ENCODE results near the gene ZNF740. TPM values are rescaled to one million over a fixed set of nuclear protein-coding genes. Genes with fewer than 3 reads are reported as not detected.

The ZNF740 gene
- polyA plus RNA-seq, 1 donor from 2014 or later: 24.3 TPM

- Histone ChIP-seq H3K9ac (ENCODE audit: low read length) (no peak overlapping the region), H3K9me3 (ENCODE audit: low read length) (no peaks in the 10 kb centered on the region), H3K4me2 (ENCODE audit: low read length) (no peak overlapping the region), H3K79me2 (replicated peaks; ENCODE audit: insufficient read depth, low read length) (no peaks in the 10 kb centered on the region), H4K20me1 (ENCODE audit: insufficient read depth) (no peaks in the 10 kb centered on the region), H3K4me3 (ENCODE audit: low read length) (no peak overlapping the region), H3F3A (ENCODE audit: insufficient read depth, low read length, poor library complexity, severe bottlenecking) (no peaks in the 10 kb centered on the region), H2AFZ (ENCODE audit: low read depth, low read length) (no peak overlapping the region), H3K36me3 (ENCODE audit: insufficient read depth, low read length) (no peaks in the 10 kb centered on the region), H3K27me3 (ENCODE audit: insufficient read depth, low read depth, low read length) (peaks cover 18% of the 10 kb centered on the region), H3K27ac (ENCODE audit: low read length) (no peak overlapping the region), H3K9me2 (ENCODE audit: insufficient read depth, low read length) (no peaks in the 10 kb centered on the region)
- TF ChIP-seq TAF1 (IDR thresholded peaks at IDR 0.05; ENCODE audit: low read depth) (no peak), MXI1 (conservative IDR thresholded peaks at IDR 0.05; ENCODE audit: poor library complexity, severe bottlenecking) (no peak), CTCF (IDR thresholded peaks at IDR 0.05; ENCODE audit: poor library complexity, severe bottlenecking) (no peak), EP300 (conservative IDR thresholded peaks at IDR 0.05; ENCODE audit: poor library complexity, severe bottlenecking) (no peak), SMC3 (conservative IDR thresholded peaks at IDR 0.05; ENCODE audit: poor library complexity) (no peak), REST (IDR thresholded peaks at IDR 0.05; ENCODE audit: borderline replicate concordance) (no peak), EZH2 (IDR thresholded peaks at IDR 0.05; ENCODE audit: borderline replicate concordance, insufficient read depth, low read length, poor library complexity, severe bottlenecking) (no peak), POLR2AphosphoS5 (IDR thresholded peaks at IDR 0.05) (no peak), RAD21 (conservative IDR thresholded peaks at IDR 0.05) (no peak)
These were observed 18.1 kb downstream of the ZNF740 start for GRCh38 chr12:53198486-53199110.

- no peaks in the 10 kb centered on the region for H3K36me3 ChIP-seq (ENCODE audit: insufficient read depth, low read length)
- H3K79me2 ChIP-seq (replicated peaks; ENCODE audit: insufficient read depth, low read length): no peaks in the 10 kb centered on the region
- H4K20me1 ChIP-seq (ENCODE audit: insufficient read depth): no peaks in the 10 kb centered on the region
- peaks cover 18% of the 10 kb centered on the region for H3K27me3 ChIP-seq (ENCODE audit: insufficient read depth, low read depth, low read length)
- TF ChIP-seq CTCF (IDR thresholded peaks at IDR 0.05; ENCODE audit: poor library complexity, severe bottlenecking) (no peak), RAD21 (conservative IDR thresholded peaks at IDR 0.05) (no peak), POLR2AphosphoS5 (IDR thresholded peaks at IDR 0.05) (no peak), TAF1 (IDR thresholded peaks at IDR 0.05; ENCODE audit: low read depth) (no peak), MXI1 (conservative IDR thresholded peaks at IDR 0.05; ENCODE audit: poor library complexity, severe bottlenecking) (no peak), EP300 (conservative IDR thresholded peaks at IDR 0.05; ENCODE audit: poor library complexity, severe bottlenecking) (no peak), SMC3 (conservative IDR thresholded peaks at IDR 0.05; ENCODE audit: poor library complexity) (no peak), REST (IDR thresholded peaks at IDR 0.05; ENCODE audit: borderline replicate concordance) (no peak), EZH2 (IDR thresholded peaks at IDR 0.05; ENCODE audit: borderline replicate concordance, insufficient read depth, low read length, poor library complexity, severe bottlenecking) (no peak)
- no peaks in the 10 kb centered on the region for H3K9me3 ChIP-seq (ENCODE audit: low read length)
- H3K4me2 ChIP-seq (ENCODE audit: low read length): no peak overlapping the region
- no peak overlapping the region for H2AFZ ChIP-seq (ENCODE audit: low read depth, low read length)
- no peak overlapping the region for H3K27ac ChIP-seq (ENCODE audit: low read length)
- no peaks in the 10 kb centered on the region for H3K9me2 ChIP-seq (ENCODE audit: insufficient read depth, low read length)
- no peak overlapping the region for H3K4me3 ChIP-seq (ENCODE audit: low read length)
- H3K9ac ChIP-seq (ENCODE audit: low read length): no peak overlapping the region
- H3F3A ChIP-seq (ENCODE audit: insufficient read depth, low read length, poor library complexity, severe bottlenecking): no peaks in the 10 kb centered on the region
These were observed 19.2 kb downstream of the ZNF740 start for GRCh38 chr12:53199700-53200099.

Data from neural cell (in vitro differentiated cells).